Nephron progenitor cell (in vitro differentiated cells): ENCODE data around the gene EDEM3.

Experiments used
- DNase-seq: peaks from one replicate; pipeline ENCODE4 v3.0.0; 2021
- H3K27ac Mint-ChIP-seq: 2 replicates; pipeline ENCODE4 v1.8.0; 2021; ENCODE audit warnings: mild to moderate bottlenecking, moderate library complexity, mixed read lengths
- H3K27me3 Mint-ChIP-seq: 2 replicates; pipeline ENCODE4 v1.8.0; 2021; ENCODE audit warnings: mild to moderate bottlenecking, low read depth, mixed read lengths; ENCODE audit not compliant: poor library complexity
- H3K36me3 Mint-ChIP-seq: 2 replicates; pipeline ENCODE4 v1.8.0; 2021; ENCODE audit warnings: low read depth, mixed read lengths
- H3K4me1 Mint-ChIP-seq: 2 replicates; pipeline ENCODE4 v1.8.0; 2021; ENCODE audit warnings: mixed read lengths
- H3K4me3 Mint-ChIP-seq: 2 replicates; pipeline ENCODE4 v1.8.0; 2021; ENCODE audit warnings: mild to moderate bottlenecking, moderate library complexity, mixed read lengths
- H3K9me3 Mint-ChIP-seq: 2 replicates; pipeline ENCODE4 v1.8.0; 2021; ENCODE audit warnings: mild to moderate bottlenecking, moderate library complexity, mixed read lengths
- TF ChIP-seq, protein P1 (sequence below): fragments of 200-600 bp; sonication (generic); IDR thresholded peaks from 2 replicates; pipeline ENCODE4 v1.5.0; 2021; ENCODE audit warnings: antibody characterized with exemption

The EDEM3 gene

DNA sequence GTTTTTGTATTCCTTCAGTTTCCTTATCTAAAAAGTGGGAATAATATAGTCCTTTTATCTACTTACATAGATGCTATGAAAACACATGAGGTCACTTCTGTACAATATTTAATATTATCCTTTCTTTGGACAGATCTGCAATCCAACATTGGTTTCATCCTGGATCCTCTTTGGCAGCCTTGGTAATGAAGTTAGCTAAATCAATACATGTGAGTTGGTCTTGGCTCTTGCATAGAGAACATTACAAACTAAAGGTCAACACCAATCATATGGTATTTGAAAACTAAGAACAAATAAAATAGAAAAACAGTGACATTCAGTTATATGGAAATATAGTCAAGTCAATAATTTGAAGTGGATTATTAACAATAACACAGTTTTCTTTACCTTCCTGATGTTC is 3.2 kb upstream of the EDEM3 start:
- no peak overlapping the region for H3K4me3 Mint-ChIP-seq
- no peak for DNase-seq
- TF ChIP-seq, protein P1, sequence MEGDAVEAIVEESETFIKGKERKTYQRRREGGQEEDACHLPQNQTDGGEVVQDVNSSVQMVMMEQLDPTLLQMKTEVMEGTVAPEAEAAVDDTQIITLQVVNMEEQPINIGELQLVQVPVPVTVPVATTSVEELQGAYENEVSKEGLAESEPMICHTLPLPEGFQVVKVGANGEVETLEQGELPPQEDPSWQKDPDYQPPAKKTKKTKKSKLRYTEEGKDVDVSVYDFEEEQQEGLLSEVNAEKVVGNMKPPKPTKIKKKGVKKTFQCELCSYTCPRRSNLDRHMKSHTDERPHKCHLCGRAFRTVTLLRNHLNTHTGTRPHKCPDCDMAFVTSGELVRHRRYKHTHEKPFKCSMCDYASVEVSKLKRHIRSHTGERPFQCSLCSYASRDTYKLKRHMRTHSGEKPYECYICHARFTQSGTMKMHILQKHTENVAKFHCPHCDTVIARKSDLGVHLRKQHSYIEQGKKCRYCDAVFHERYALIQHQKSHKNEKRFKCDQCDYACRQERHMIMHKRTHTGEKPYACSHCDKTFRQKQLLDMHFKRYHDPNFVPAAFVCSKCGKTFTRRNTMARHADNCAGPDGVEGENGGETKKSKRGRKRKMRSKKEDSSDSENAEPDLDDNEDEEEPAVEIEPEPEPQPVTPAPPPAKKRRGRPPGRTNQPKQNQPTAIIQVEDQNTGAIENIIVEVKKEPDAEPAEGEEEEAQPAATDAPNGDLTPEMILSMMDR = no peak
- no peak overlapping the region for H3K27ac Mint-ChIP-seq
- H3K4me1 Mint-ChIP-seq = peaks cover 27% of the 10 kb centered on the region
- peaks cover under 1% of the 10 kb centered on the region for H3K9me3 Mint-ChIP-seq
- peaks cover 22% of the 10 kb centered on the region for H3K27me3 Mint-ChIP-seq
- no peaks in the 10 kb centered on the region for H3K36me3 Mint-ChIP-seq

DNA sequence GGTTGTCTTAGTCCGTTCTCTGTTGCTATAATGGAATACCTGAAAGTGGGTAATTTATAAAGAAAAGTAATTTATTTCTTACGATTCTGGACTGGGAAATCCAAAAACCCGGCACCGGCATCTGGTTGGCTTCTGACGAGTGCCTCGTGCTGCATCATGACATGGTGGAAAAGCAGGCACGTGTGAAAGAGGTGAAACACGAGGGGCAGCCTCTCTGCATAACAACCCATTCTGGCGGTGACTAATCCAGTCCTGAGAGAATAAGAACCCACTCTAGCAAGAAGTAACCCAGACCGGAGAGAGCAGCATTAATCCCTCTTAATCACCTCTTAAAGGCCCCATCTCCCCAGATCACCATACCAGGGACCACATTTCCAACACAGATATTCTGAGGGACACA is 2.7 kb upstream of the EDEM3 start:
- peaks cover 31% of the 10 kb centered on the region for H3K4me1 Mint-ChIP-seq
- no peak for DNase-seq
- no peak overlapping the region for H3K4me3 Mint-ChIP-seq
- TF ChIP-seq, protein P1 = no peak
- H3K27me3 Mint-ChIP-seq = peaks cover 22% of the 10 kb centered on the region
- H3K27ac Mint-ChIP-seq = no peak overlapping the region
- no peaks in the 10 kb centered on the region for H3K9me3 Mint-ChIP-seq
- H3K36me3 Mint-ChIP-seq = no peaks in the 10 kb centered on the region

DNA sequence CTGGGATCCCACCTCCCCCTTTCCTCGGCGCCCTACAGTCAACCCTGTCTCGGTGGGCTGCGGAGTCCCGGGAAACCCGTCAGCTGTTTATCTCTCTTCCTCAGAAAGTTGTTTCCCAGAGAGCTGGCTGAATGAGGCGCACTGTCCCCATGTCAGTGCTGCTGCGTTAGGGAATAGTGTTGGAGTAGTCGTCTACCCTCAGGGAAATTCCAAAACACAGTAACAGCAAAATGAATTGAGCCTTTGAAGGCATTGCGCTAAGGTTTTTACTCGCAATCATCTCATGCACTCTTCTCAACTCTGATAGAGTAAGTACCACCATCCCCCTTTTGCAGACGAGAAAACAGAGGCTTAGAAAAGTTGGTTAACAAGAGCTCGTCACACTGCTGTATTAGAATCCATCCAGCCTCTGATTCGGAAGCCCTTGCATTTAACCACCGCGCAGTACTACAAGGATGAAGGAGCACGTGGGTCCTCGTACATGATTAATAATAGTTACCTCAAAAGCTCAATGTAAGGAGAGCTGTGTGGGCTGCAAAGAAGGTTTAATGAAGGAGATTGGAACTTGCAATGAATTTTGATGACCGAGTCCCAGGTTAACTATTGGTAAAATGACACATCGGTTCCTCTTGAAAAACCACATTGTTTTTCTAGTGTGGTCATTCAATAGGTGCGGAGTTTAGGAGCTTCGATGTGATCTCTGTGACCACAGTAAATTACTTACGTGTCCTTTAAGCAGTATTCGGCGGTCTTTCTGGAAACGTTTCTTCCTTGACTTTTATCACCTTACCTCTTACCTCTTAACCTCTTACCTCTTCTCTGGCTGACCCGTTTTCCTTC is 788 bp upstream of the EDEM3 start:
- no peak overlapping the region for H3K27ac Mint-ChIP-seq
- TF ChIP-seq, protein P1 = no peak
- DNase-seq = no peak
- no peaks in the 10 kb centered on the region for H3K9me3 Mint-ChIP-seq
- H3K4me1 Mint-ChIP-seq = peaks cover 31% of the 10 kb centered on the region
- peaks cover 19% of the 10 kb centered on the region for H3K27me3 Mint-ChIP-seq
- no peaks in the 10 kb centered on the region for H3K36me3 Mint-ChIP-seq
- peak overlapping the region; percentile 94 for H3K4me3 Mint-ChIP-seq

DNA sequence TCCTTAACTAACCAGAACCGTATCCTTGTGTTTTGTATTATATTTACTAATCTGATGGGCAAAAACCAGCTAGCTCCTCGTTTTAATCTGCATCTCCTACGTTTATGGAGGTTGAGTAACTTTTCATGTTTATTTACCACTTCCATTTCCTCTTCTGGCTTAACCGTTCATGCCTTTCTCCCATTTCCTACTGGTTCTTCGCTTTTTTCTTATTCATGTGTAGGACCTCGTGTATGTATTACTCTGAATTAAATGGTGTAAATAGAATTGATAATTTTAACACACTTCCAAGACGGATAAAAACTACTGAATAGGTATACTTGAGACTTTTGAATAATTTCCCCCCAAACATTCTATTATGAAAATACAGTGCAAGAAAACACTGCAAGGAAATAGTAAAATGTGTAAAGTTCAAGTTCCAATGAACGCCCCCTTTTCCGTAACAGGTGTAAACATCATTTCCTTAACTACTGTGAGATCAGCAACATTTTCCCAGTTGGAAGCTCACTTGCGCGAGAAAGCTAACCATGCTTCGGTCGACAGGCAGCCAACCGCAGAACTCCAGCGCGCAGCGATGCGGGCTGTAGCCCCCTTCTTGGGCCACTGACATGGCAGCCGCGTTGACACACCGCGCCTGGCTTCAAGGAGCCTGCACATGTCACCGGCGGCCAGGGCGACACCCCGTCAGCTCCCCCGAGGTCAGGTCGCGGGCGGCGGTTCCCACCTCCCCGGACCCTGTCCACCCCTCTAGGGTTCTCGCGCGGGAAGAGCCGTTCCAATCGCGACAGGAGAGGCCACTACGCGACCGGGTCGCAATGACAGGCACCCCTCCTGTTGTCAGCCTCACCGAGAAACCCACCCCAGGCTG is 816 bp downstream of the EDEM3 start:
- no peaks in the 10 kb centered on the region for H3K9me3 Mint-ChIP-seq
- no peaks in the 10 kb centered on the region for H3K36me3 Mint-ChIP-seq
- TF ChIP-seq, protein P1 = no peak
- H3K4me1 Mint-ChIP-seq = peaks cover 31% of the 10 kb centered on the region
- peaks cover 18% of the 10 kb centered on the region for H3K27me3 Mint-ChIP-seq
- H3K4me3 Mint-ChIP-seq = peak overlapping the region; percentile 94
- H3K27ac Mint-ChIP-seq = peak overlapping the region; percentile 84
- DNase-seq = peak; percentile 69

DNA sequence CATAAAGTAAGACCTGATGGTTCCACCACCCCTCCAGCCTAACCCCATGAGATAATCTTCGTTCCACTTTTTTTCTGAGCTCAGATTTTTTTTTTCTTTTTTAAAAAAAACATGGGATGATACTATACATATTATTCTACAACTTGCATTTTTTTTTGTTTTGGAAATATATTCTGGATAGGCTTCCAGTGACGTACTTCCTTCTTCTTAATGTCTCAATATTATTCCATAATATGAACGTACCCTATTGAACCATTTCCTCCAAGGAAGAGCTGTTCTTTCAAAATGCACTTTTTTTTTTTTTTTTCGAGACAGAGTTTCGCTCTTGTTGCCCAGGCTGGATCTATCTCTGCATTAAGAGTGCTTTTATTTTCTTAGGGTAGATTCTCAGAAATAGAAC is 1.5 kb downstream of the EDEM3 start:
- peaks cover 18% of the 10 kb centered on the region for H3K27me3 Mint-ChIP-seq
- peak overlapping the region; percentile 94 for H3K4me3 Mint-ChIP-seq
- H3K4me1 Mint-ChIP-seq = peaks cover 31% of the 10 kb centered on the region
- no peak for DNase-seq
- no peaks in the 10 kb centered on the region for H3K9me3 Mint-ChIP-seq
- no peak overlapping the region for H3K27ac Mint-ChIP-seq
- no peaks in the 10 kb centered on the region for H3K36me3 Mint-ChIP-seq
- TF ChIP-seq, protein P1 = no peak
